Measurements from ENCODE around the gene STXBP2. TPM values are rescaled to one million over a fixed set of nuclear protein-coding genes. Genes with fewer than 3 reads are reported as not detected.

The STXBP2 gene
- total and polyA plus RNA-seq, 4 donors: 11.4 to 35.4 (median 28.8) TPM

- no peak overlapping the region for H3K27ac ChIP-seq (ENCODE audit: low read depth in 1 of 2, low read length in 2 of 2)
- H3K4me3 ChIP-seq (ENCODE audit: low read length in 2 of 2): no peak overlapping the region
- no peaks in the 10 kb centered on the region for H3K36me3 ChIP-seq (ENCODE audit: control insufficient read depth in 1 of 2, insufficient read depth in 2 of 2, low read length in 1 of 2)
- WGBS, 2 donors: 40 to 44% methylated on average over 25 to 30 of the region's 30 CpGs
- no peak for ATAC-seq (ENCODE audit: low FRiP score)
- peak in 1 of 2 donors; percentile 73 for DNase-seq
- no peaks in the 10 kb centered on the region for H3K4me1 ChIP-seq (ENCODE audit: control insufficient read depth in 1 of 2, insufficient read depth in 2 of 2, low read length in 2 of 2)
- no peaks in the 10 kb centered on the region for H3K27me3 ChIP-seq (ENCODE audit: control insufficient read depth in 1 of 2, insufficient read depth in 2 of 2, low read length in 1 of 2)
- intact Hi-C loops (cut with DNase I): no loop called here
- H3K9me3 ChIP-seq (ENCODE audit: control insufficient read depth, low read length): no peaks in the 10 kb centered on the region
These were observed 705 bp downstream of the STXBP2 start for GRCh38 chr19:7637374-7638256.

GRCh38 chr19:7638802-7639465 is 2.0 kb downstream of the STXBP2 start:
- WGBS, 2 donors: 60 to 70% methylated on average over 12 of the region's 12 CpGs
- H3K27me3 ChIP-seq (ENCODE audit: control insufficient read depth in 1 of 2, insufficient read depth in 2 of 2, low read length in 1 of 2): no peaks in the 10 kb centered on the region

GRCh38 chr19:7639863-7640348 is 3.0 kb downstream of the STXBP2 start:
- DNase-seq (no peak), ATAC-seq (ENCODE audit: low FRiP score) (no peak)
- Histone ChIP-seq H3K9me3 (ENCODE audit: control insufficient read depth, low read length) (no peaks in the 10 kb centered on the region), H3K27me3 (ENCODE audit: control insufficient read depth in 1 of 2, insufficient read depth in 2 of 2, low read length in 1 of 2) (no peaks in the 10 kb centered on the region), H3K27ac (ENCODE audit: low read depth in 1 of 2, low read length in 2 of 2) (no peak overlapping the region), H3K36me3 (ENCODE audit: control insufficient read depth in 1 of 2, insufficient read depth in 2 of 2, low read length in 1 of 2) (no peaks in the 10 kb centered on the region), H3K4me3 (ENCODE audit: low read length in 2 of 2) (no peak overlapping the region), H3K4me1 (ENCODE audit: control insufficient read depth in 1 of 2, insufficient read depth in 2 of 2, low read length in 2 of 2) (no peaks in the 10 kb centered on the region)
- intact Hi-C loops (cut with DNase I): no loop called here
- 95 to 96% methylated on average over 13 of the region's 13 CpGs for WGBS, 2 donors

More at GRCh38 chr19:7638802-7639465, 2.0 kb downstream of the STXBP2 start:
- Histone ChIP-seq H3K4me3 (ENCODE audit: low read length in 2 of 2) (no peak overlapping the region), H3K27ac (ENCODE audit: low read depth in 1 of 2, low read length in 2 of 2) (no peak overlapping the region), H3K4me1 (ENCODE audit: control insufficient read depth in 1 of 2, insufficient read depth in 2 of 2, low read length in 2 of 2) (no peaks in the 10 kb centered on the region), H3K36me3 (ENCODE audit: control insufficient read depth in 1 of 2, insufficient read depth in 2 of 2, low read length in 1 of 2) (no peaks in the 10 kb centered on the region), H3K9me3 (ENCODE audit: control insufficient read depth, low read length) (no peaks in the 10 kb centered on the region)
- DNase-seq: no peak
- ATAC-seq (ENCODE audit: low FRiP score): no peak
- intact Hi-C loops (cut with DNase I): no loop called here

- WGBS, 2 donors: 90 to 91% methylated on average over 11 of the region's 11 CpGs
- DNase-seq: no peak
- Histone ChIP-seq H3K27me3 (ENCODE audit: control insufficient read depth in 1 of 2, insufficient read depth in 2 of 2, low read length in 1 of 2) (no peaks in the 10 kb centered on the region), H3K4me1 (ENCODE audit: control insufficient read depth in 1 of 2, insufficient read depth in 2 of 2, low read length in 2 of 2) (no peaks in the 10 kb centered on the region), H3K27ac (ENCODE audit: low read depth in 1 of 2, low read length in 2 of 2) (no peak overlapping the region), H3K9me3 (ENCODE audit: control insufficient read depth, low read length) (no peaks in the 10 kb centered on the region), H3K36me3 (ENCODE audit: control insufficient read depth in 1 of 2, insufficient read depth in 2 of 2, low read length in 1 of 2) (no peaks in the 10 kb centered on the region), H3K4me3 (ENCODE audit: low read length in 2 of 2) (no peak overlapping the region)
- no peak for ATAC-seq (ENCODE audit: low FRiP score)
- intact Hi-C loops (cut with DNase I): no loop called here
These were observed 3.9 kb downstream of the STXBP2 start for GRCh38 chr19:7640803-7641202.

- no peak for DNase-seq
- no peaks in the 10 kb centered on the region for H3K36me3 ChIP-seq (ENCODE audit: control insufficient read depth in 1 of 2, insufficient read depth in 2 of 2, low read length in 1 of 2)
- whole genome bisulfite sequencing, 2 donors: 78 to 81% methylated on average over 43 of the region's 43 CpGs
- no peaks in the 10 kb centered on the region for H3K9me3 ChIP-seq (ENCODE audit: control insufficient read depth, low read length)
- intact Hi-C loops (cut with DNase I): no loop called here
- no peak for ATAC-seq (ENCODE audit: low FRiP score)
- no peaks in the 10 kb centered on the region for H3K4me1 ChIP-seq (ENCODE audit: control insufficient read depth in 1 of 2, insufficient read depth in 2 of 2, low read length in 2 of 2)
- no peak overlapping the region for H3K27ac ChIP-seq (ENCODE audit: low read depth in 1 of 2, low read length in 2 of 2)
- no peak overlapping the region for H3K4me3 ChIP-seq (ENCODE audit: low read length in 2 of 2)
- H3K27me3 ChIP-seq (ENCODE audit: control insufficient read depth in 1 of 2, insufficient read depth in 2 of 2, low read length in 1 of 2): no peaks in the 10 kb centered on the region
These were observed 4.7 kb downstream of the STXBP2 start for GRCh38 chr19:7641290-7642276.

GRCh38 chr19:7642295-7643030 is 5.6 kb downstream of the STXBP2 start:
- H3K4me1 ChIP-seq (ENCODE audit: control insufficient read depth in 1 of 2, insufficient read depth in 2 of 2, low read length in 2 of 2): no peaks in the 10 kb centered on the region
- H3K27me3 ChIP-seq (ENCODE audit: control insufficient read depth in 1 of 2, insufficient read depth in 2 of 2, low read length in 1 of 2): no peaks in the 10 kb centered on the region
- no peak for DNase-seq
- WGBS, 2 donors: 82 to 85% methylated on average over 26 to 27 of the region's 27 CpGs
- no peak overlapping the region for H3K27ac ChIP-seq (ENCODE audit: low read depth in 1 of 2, low read length in 2 of 2)
- H3K4me3 ChIP-seq (ENCODE audit: low read length in 2 of 2): no peak overlapping the region
- H3K36me3 ChIP-seq (ENCODE audit: control insufficient read depth in 1 of 2, insufficient read depth in 2 of 2, low read length in 1 of 2): no peaks in the 10 kb centered on the region
- no peak for ATAC-seq (ENCODE audit: low FRiP score)
- intact Hi-C loops (cut with DNase I): no loop called here
- H3K9me3 ChIP-seq (ENCODE audit: control insufficient read depth, low read length): no peaks in the 10 kb centered on the region

- ATAC-seq (ENCODE audit: low FRiP score): no peak
- Histone ChIP-seq H3K27me3 (ENCODE audit: control insufficient read depth in 1 of 2, insufficient read depth in 2 of 2, low read length in 1 of 2) (no peaks in the 10 kb centered on the region), H3K9me3 (ENCODE audit: control insufficient read depth, low read length) (no peaks in the 10 kb centered on the region), H3K27ac (ENCODE audit: low read depth in 1 of 2, low read length in 2 of 2) (no peak overlapping the region), H3K4me1 (ENCODE audit: control insufficient read depth in 1 of 2, insufficient read depth in 2 of 2, low read length in 2 of 2) (no peaks in the 10 kb centered on the region), H3K36me3 (ENCODE audit: control insufficient read depth in 1 of 2, insufficient read depth in 2 of 2, low read length in 1 of 2) (no peaks in the 10 kb centered on the region), H3K4me3 (ENCODE audit: low read length in 2 of 2) (no peak overlapping the region)
- intact Hi-C loops (cut with DNase I): no loop called here
- DNase-seq: no peak
- WGBS, 2 donors: 92% methylated on average over 8 of the region's 8 CpGs
These were observed 6.1 kb downstream of the STXBP2 start for GRCh38 chr19:7643031-7643415.

Data from aorta (tissue), 5 donors.